SU-DHL-6 (cell line): ENCODE results near the gene PA2G4.

Experiments used
- CTCF ChIP-seq: fragments of 200-600 bp; sonication (generic); IDR thresholded peaks from one replicate; pipeline ENCODE4 v1.5.1; 2017; ENCODE audit warnings: antibody characterized with exemption, mild to moderate bottlenecking, low read length, moderate library complexity; ENCODE audit not compliant: insufficient read depth, poor library complexity, severe bottlenecking
- EZH2phosphoT487 ChIP-seq: fragments of 200-600 bp; sonication (generic), shearing (Covaris generic); conservative IDR thresholded peaks from 2 replicates; pipeline ENCODE4 v1.6.1; 2018; ENCODE audit warnings: mild to moderate bottlenecking, antibody characterized with exemption, low read length, moderate library complexity, mixed read lengths

GRCh38 chr12:56162468-56163290 lies 58.3 kb downstream of the PA2G4 start:
- TF ChIP-seq CTCF (no peak), EZH2phosphoT487 (no peak)
